Measurements from ENCODE around the gene SHC2. TPM values are rescaled to one million over a fixed set of nuclear protein-coding genes. Genes with fewer than 3 reads are reported as not detected.
A peak's percentile ranks its signal among the peaks of the same experiment; 100 is the strongest.

The SHC2 gene
- total RNA-seq, 1 donor from 2014 or later = 24.0 TPM

GRCh38 chr19:400976-401865 is 59.6 kb downstream of the SHC2 start:
- DNase-seq (peak; percentile 36), ATAC-seq (peak in 1 of 2 donors; percentile 19)
- intact Hi-C loops (cut with DNase I) = no loop called here
- Histone ChIP-seq H3K9me3 (no peaks in the 10 kb centered on the region), H3K4me3 (no peak overlapping the region), H3K27ac (no peak overlapping the region), H3K4me1 (no peaks in the 10 kb centered on the region), H3K36me3 (no peaks in the 10 kb centered on the region), H3K27me3 (ENCODE audit: low read depth) (peaks cover 42% of the 10 kb centered on the region)
- no peak for TF ChIP-seq CTCF (IDR thresholded peaks at IDR 0.05)

GRCh38 chr19:399370-399769 is 61.5 kb downstream of the SHC2 start:
- DNase-seq (peak; percentile 30), ATAC-seq (no peak)
- H3K36me3 ChIP-seq = no peaks in the 10 kb centered on the region
- TF ChIP-seq CTCF (IDR thresholded peaks at IDR 0.05) = no peak
- no peaks in the 10 kb centered on the region for H3K4me1 ChIP-seq
- H3K27ac ChIP-seq = no peak overlapping the region
- H3K27me3 ChIP-seq (ENCODE audit: low read depth) = peaks cover 35% of the 10 kb centered on the region
- no peaks in the 10 kb centered on the region for H3K9me3 ChIP-seq
- no peak overlapping the region for H3K4me3 ChIP-seq
- intact Hi-C loops (cut with DNase I) = no loop called here

- Histone ChIP-seq H3K9me3 (no peaks in the 10 kb centered on the region), H3K36me3 (no peaks in the 10 kb centered on the region), H3K27ac (no peak overlapping the region), H3K27me3 (ENCODE audit: low read depth) (peaks cover 34% of the 10 kb centered on the region), H3K4me3 (no peak overlapping the region), H3K4me1 (no peaks in the 10 kb centered on the region)
- ATAC-seq (no peak), DNase-seq (peak; percentile 36)
- intact Hi-C loops (cut with DNase I) = no loop called here
- TF ChIP-seq CTCF (IDR thresholded peaks at IDR 0.05) = no peak
These were observed 62.1 kb downstream of the SHC2 start for GRCh38 chr19:398719-399118.

- intact Hi-C loops (cut with DNase I) = no loop called here
These were observed 62.7 kb downstream of the SHC2 start for GRCh38 chr19:397941-398706.

More at GRCh38 chr19:397941-398706, 62.7 kb downstream of the SHC2 start:
- Histone ChIP-seq H3K27me3 (ENCODE audit: low read depth) (peaks cover 28% of the 10 kb centered on the region), H3K27ac (no peak overlapping the region), H3K4me3 (no peak overlapping the region), H3K4me1 (no peaks in the 10 kb centered on the region), H3K9me3 (no peaks in the 10 kb centered on the region), H3K36me3 (no peaks in the 10 kb centered on the region)
- DNase-seq = no peak
- TF ChIP-seq CTCF (IDR thresholded peaks at IDR 0.05) = no peak
- ATAC-seq = no peak
